HEK293 (cell line): ENCODE measurements around the gene TARS2.

ENCODE experiments used
- KLF9 ChIP-seq: fragments of 450-650 bp; formaldehyde crosslinking; IDR thresholded peaks from 2 replicates; pipeline ENCODE4 v1.5.1; 2016; ENCODE audit warnings: missing biosample characterization, missing genetic modification characterization, low read depth
- ZNF274 ChIP-seq, 2 experiments: fragments of 200-500 bp in 1 of 2; fragments of 450-650 bp in 1 of 2; sonication (Bioruptor generic) in 1 of 2; formaldehyde crosslinking in 1 of 2; IDR thresholded peaks; 2 replicates each; pipeline versions ENCODE4 v1.5.1 to v1.6.1; 2014 to 2016; ENCODE audit warnings: borderline replicate concordance in 1 of 2, inconsistent platforms in 1 of 2, low read length in 1 of 2, missing biosample characterization in 1 of 2, missing genetic modification characterization in 1 of 2
- TF ChIP-seq, protein P1 (sequence below): fragments of 450-650 bp; formaldehyde crosslinking; IDR thresholded peaks from 2 replicates; pipeline ENCODE4 v1.5.1; 2016; ENCODE audit warnings: missing biosample characterization, missing genetic modification characterization

DNA sequence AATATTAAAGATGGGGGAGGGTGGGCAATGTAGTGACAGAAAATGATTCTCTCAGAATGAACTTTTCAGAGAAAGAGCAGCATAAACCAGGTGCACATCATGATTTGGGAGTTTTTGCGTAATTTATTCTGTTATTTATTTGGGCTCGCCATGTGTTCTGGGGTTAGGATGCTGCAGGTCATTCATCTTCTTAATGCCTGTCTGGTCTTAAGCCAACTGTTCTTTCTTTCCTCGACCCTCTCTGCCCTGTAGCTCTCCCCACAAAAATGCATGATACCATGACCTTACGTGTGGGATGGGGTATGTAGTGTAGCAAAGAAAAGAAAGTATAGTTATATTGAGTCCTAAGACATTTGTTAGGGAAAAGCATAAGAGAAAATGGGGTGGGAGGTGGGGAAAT, 12.3 kb upstream of the TARS2 start:
- TF ChIP-seq ZNF274 (IDR thresholded peaks at IDR 0.05; ENCODE audit: low read length) (no peak), ZNF274 (tag by site-specific recombination; IDR thresholded peaks at IDR 0.05; ENCODE audit: borderline replicate concordance) (no peak), KLF9 (tag by site-specific recombination) (no peak)
- TF ChIP-seq, protein P1, sequence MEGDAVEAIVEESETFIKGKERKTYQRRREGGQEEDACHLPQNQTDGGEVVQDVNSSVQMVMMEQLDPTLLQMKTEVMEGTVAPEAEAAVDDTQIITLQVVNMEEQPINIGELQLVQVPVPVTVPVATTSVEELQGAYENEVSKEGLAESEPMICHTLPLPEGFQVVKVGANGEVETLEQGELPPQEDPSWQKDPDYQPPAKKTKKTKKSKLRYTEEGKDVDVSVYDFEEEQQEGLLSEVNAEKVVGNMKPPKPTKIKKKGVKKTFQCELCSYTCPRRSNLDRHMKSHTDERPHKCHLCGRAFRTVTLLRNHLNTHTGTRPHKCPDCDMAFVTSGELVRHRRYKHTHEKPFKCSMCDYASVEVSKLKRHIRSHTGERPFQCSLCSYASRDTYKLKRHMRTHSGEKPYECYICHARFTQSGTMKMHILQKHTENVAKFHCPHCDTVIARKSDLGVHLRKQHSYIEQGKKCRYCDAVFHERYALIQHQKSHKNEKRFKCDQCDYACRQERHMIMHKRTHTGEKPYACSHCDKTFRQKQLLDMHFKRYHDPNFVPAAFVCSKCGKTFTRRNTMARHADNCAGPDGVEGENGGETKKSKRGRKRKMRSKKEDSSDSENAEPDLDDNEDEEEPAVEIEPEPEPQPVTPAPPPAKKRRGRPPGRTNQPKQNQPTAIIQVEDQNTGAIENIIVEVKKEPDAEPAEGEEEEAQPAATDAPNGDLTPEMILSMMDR (tag by site-specific recombination): no peak
